HG03196 (cell line): ENCODE measurements around the gene TMPRSS3.
A peak's percentile ranks its signal among the peaks of the same experiment; 100 is the strongest.

Source experiments
- ATAC-seq: cut with Tn5 transposase; IDR thresholded peaks from one replicate; pipeline ENCODE4 v1.9.1; 2021; ENCODE audit not compliant: unreplicated experiment

Gene TMPRSS3

DNA sequence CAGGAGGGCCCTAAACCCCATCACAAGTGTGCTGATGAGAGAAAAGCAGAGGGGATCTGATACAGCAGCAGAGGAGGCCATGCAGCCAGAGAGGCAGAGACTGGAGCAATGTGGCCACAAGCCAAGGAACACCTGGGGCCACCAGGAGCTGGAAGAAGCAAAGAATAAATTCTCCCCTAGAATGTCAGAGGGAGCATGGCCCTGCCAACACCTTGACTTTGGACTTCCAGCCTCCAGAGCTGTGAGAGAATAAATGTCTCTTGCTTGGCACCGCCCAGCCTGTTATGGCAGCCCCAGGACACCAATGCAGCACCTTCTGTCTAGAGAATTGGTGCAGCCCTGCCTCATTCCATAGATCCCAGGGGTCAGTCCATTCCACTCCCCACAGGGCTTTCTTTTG lies 33.2 kb upstream of the TMPRSS3 start:
- ATAC-seq, result no peak

DNA sequence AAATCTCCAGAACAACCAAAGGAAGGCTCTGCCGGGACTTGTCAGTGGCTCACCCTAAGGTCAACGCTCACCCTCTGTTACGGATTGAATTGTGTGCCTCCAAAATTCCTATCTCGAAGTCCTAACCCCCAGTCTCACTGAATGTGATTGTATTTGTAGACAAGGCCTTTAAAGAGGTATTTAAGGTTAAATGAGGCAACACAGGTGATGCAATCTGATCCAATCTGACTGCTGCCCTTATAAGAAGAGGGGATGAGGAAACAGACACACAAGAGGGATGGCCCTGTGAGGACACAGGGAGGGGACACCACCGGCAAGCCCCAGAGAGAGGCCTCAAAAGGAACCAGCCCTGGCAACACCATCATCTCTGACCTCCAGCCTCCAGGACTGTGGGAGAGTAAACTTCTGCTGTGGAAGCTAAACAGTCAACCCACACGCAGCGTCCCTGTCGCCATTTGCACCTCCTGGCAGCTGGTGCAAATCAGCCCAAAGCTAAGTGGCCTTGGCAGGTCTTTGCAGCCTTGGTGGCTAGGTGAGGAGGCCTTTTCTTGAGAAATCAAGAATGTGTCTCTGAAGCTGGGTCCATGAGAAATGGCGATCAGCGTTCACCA lies 32.1 kb upstream of the TMPRSS3 start:
- ATAC-seq, result no peak

DNA sequence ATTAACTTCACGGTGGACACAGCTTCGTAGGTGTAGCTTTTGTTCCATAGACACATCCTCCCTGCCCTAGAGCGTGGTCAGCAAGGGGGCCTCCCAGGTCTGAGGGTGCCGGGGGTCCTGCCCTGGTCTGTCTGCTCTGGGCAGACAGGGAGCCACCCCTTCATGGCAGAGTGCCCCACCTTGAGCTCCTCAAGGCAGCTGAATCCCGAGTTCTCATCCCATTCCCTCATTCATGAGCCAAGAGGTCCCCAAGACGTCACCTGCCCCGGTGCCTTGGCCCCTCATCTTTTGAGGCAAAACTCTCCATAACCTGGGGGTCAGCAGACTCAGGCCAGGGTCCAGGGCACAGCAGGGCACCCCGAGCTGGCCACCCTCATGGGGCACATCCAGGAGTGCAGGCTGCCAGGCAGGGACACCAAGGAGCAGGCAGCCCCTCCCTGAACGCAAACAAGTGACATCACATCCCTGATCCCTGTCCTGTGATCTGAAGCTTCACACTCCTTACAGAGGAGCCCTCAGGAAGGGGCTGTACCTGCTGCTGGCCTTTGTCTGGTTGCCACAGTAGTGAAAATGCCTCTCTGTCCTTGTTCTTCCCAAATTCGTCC lies 31.1 kb upstream of the TMPRSS3 start:
- ATAC-seq, result no peak

DNA sequence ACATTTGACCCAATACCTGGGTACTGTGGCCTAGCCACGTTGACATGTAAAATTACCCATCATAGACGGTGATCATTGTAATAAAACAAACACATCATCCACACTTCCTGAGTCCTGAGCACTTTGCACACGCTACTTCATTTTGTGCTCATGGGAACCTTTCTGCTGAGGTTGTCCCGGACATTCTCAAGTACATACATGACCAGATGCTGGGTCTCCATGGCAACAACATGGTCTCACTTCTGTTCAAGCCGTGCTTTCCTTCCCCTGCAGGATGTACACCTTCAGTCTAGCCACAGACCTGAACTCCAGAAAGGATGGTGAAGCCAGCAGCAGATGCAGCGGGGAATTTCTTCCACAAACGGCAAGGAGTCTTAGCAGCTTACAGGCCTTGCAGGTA lies 30.6 kb upstream of the TMPRSS3 start:
- no peak for ATAC-seq

DNA sequence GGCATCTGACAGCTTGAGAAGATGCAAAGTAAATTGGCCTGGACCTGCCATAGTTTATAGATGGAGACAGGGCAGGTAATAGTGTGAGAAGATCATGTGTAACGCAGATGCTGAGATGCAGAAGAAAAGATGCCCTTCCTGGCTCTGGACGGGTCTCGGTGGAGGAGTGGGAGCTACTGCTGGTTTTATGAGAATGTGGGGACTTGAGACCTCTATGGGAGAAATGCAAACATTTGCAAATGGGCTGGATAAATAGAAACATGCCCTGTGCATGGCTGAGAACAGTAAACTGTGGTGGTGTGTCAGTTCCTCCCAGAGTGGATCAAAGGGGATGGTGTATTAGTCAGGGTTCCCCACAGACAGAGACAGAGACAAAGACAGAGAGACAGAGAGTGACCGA lies 29.7 kb upstream of the TMPRSS3 start:
- peak; percentile 13 for ATAC-seq

DNA sequence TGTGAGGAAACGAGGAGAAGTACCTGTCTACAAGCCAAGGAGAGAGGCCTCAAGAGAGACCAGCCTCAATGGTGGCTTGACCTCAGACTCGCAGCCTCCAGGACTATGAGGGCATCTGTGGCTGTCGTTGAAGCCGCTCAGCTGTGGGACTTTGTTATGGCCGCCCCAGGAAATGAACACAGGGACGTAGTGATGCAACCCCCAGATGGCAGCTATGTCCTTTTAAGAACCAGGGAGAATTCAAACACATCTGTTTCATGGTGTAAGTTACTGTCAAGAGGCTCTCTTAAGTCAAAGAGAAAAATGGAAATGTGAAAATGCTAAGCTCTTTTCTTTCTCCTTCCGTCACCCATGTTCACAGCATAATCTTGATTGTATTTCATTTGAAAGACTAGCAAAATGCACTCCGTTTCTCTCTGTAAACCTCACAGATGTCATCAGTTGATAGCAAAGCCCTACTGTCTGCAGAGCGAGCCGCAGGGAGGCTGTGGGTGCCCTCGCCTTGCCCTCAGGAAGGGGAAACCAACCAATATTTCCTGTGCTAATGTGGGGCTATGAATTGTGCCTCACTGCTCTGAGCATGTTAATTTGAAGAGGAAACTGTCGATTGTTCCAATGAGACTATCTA lies 29.2 kb upstream of the TMPRSS3 start:
- peak; percentile 48 for ATAC-seq

DNA sequence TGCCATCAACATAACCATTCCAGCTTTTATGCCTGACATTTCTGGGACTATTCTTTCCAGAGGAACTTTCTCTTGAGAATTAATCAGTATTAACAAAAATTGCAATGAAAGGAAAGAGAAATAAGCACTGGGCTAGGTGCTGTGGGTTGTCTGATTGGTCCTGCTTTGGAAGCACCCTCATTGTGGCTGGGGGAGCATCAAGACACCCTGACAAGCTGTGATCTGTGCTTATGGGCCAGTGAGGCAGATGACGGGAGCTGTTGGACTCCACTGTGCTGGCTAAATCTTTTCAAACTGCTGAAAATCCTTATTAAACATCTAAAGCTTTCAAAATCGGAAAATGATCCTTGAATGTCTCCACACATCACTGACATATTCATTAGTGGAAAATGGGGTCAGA lies 27.8 kb upstream of the TMPRSS3 start:
- ATAC-seq, result no peak

DNA sequence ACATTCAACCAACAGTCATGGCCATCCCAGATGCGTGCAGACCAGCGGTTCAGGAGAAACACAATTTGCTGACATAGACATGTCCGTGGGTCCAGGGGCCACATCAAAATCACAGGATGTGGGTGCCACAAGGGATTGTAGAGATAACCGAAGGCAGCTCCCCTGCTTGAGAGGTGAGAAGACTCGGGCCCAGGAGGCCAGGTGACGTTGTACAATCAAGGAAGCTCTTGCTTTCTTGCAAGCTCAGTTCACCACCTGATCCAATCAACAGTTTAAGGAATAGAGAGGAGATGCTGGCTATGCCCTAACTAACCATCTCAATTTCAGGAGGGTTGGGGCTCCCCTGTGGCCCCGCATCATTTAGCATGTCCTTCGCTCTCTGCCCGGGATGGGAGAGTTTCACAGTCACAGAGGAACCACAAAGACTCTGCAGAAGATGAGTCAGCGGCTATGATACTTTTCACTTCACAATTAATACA lies 27.4 kb upstream of the TMPRSS3 start:
- peak; percentile 46 for ATAC-seq

DNA sequence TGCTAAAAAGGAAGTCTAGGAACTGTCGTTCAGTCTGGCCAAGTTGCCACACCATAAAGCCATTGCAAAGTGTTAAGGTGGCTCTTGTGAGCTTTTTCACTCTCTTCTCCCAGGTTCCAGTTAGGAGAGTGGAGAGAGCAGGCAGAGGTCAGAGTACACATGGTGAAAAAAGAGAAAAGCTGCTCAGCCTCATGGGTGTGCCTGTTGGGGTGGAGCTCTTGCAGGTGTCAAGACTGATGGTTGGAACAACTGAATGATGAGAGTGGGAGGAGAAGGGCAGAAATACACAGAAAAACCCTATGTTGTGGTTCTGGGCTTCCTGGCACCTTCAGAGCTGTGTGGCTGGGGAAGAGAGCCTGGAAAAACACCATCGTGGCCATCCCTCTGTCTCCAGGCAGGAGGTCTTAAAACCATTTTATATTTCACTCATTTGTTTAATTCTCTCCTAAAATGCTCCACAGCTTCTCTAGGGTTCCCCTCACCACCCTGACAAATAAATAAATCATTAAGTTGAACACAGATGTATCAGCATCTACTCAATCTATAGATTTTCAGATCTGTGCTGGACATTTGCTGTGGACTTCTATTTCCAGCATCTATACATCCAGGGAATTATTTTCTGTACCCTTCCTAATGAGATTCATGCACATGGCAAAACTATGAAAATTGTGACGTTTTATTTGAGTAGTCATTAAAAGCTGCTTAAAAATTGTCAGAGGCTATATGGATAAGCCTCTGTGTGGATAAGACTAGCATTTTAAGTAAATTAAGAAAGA lies 25.4 kb upstream of the TMPRSS3 start:
- ATAC-seq, result no peak

DNA sequence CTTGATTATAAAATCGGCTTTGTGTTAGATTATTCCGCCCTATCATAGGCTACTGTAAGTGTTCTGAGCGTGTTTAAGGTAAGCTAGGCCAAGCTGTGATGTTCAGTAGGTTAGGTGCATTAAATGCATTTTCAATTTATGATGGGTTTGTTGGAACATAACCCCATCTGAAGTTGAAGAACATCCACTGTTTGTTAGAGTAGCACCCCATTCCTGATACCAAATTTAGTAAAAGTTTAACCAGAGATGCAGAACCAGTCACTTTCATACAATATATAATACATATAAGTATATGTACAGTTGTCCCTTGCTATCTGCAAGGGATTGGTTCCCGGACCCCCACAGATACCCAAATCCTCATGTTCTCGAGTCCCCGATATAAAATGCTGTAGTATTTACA lies 24.0 kb upstream of the TMPRSS3 start:
- ATAC-seq, result no peak

DNA sequence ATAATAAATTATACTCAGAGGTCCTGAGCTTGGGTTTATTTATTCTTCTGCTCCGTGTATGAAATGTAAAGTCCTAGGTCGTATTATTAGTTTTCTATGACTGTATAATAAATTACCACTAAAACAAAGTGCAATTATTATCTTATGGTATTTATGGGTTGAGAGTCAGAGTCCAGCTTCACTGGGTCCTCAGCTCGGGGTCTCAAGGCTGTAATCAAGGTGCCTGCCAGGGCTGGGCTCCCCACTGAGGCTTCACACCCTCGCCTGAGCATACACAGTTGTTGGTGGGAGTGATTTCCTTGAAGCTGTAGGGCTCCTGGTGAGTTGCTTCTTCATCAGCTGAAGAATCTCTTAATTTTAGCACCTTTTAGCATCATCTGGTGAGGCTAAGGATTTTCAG lies 23.0 kb upstream of the TMPRSS3 start:
- ATAC-seq, result no peak

DNA sequence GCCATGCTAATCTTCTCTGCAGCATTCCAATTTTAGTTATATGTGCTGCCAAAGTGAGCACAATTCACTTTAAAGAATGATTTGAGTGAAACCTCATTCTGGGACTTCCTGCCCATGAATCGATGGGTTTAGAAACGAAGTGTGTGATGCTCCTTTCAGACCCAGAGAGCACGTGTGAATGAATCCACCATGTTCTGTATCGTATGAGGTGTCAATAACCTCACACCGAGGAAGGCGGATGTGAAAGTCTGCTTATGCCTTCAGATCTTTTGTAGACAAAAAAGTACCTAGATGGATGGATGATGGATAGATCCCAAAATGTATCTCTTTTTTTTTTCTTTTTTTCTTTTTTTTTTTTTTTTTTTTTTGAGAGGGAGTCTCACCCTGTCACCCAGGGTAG lies 21.7 kb upstream of the TMPRSS3 start:
- ATAC-seq, result no peak

DNA sequence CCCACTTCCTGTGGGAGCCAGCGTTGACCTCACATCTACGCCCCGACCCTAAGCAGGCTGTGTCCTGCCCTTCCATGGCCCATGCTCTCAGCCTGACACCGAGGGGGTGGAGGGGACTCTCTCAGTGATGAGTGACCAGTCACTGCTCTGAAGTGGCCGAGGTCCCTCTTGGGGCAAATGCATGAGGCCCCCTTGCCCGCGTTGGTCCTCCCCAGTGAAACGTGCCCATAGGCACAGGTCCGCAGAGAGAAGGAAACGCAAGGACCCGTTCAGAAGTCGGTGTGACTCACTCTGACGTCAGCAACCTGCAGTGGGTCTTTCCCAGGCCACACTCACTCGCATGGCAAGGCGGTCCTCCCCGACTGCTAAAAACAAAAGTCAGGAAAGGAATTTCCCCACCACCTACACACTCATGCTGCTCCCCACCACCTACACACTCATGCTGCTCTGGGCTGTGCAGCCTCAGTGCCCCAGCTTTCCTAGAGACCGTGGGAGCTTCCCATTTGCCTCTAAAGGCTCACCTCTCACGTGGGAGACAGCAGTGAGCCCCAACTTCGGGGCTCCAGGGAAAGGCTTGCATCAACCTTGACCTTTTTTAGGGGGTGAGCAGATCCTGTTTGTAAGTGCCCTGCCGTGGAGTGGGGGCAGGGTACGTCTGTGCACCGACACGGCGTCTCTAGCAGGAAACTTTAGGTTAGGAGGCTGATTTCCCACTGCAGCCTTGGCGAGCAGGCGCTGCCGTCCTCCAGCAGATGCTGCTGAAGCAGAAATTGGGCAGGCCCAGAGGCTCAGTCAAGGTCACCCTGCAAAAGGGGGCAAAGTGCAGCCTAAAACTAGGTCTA lies 19.3 kb upstream of the TMPRSS3 start:
- ATAC-seq, result peak; percentile 66

DNA sequence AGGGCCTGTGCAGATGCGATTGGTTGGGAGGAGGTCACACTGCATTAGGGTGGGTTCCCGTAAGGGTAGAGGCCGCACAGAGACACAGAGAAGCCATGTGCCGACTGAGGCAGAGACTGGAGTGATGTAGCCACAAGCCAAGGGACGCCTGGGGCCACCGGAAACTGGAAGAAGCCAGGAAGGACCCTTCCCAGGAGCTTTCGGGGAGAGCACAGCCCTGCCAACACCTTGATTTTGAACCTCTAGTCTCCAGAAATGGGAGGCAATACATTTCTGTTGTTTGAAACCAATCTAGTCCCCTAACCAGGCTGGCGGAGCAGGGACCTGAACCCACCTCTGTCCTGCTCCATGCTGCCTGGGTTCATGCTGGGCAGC lies 18.7 kb upstream of the TMPRSS3 start:
- ATAC-seq, result no peak

DNA sequence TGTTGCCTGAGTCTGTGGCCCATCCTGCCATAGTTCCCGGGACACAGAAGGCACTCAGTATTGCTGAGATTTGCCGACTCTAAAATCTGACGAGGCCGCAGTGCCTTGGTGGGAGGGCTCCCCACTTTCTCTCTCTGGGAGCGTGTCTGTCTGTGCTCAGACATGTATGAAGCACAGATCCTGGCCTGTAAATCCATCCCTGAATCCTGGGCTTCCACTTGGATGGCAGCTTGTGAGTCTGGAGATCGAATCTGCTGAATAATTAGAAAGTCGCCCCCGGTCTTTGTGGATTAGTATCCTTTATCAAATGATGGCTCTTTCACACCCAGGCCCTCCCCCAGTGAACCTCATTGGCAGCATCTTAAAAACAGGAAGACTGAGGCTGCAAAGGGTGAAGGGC lies 18.2 kb upstream of the TMPRSS3 start:
- ATAC-seq, result no peak

DNA sequence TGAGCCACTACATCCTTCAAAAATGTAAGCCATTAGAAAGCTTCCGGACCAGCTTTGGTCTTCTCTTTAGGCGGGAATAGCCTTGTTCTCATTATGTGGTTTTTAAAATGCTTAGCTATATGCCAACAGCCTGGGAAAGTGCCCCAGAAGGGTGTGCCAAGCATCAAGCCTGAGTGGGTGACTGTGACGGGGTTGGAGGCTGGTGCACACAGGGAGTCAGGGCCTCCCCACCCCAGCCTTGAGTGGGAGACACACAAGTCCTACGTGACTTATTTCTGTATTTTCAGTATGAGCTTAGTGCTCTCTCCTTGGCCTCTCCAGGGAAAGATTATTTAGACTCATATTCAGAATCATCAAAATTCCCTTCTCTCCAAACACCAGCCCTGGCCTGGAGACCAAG lies 17.6 kb upstream of the TMPRSS3 start:
- ATAC-seq, result no peak

DNA sequence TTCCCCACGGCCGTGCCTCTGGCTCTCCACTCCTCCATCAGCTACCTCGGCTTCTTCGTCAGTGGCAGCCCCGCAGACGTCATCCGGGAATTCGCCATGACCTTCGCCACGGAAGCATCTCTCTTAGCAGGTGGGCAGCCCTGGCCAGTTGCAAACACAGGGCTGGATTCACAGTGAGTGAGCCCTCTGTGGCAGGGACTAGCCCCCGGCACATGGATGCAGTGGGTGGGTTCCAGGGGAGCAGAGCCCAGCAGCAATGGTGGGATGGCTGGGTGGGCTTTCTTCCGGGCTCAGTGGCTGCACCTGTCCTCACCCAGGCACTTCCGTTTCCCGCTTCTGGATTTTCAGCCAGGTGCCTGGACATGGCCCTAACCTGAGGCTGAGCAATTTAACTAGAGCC lies 17.2 kb upstream of the TMPRSS3 start:
- no peak for ATAC-seq

DNA sequence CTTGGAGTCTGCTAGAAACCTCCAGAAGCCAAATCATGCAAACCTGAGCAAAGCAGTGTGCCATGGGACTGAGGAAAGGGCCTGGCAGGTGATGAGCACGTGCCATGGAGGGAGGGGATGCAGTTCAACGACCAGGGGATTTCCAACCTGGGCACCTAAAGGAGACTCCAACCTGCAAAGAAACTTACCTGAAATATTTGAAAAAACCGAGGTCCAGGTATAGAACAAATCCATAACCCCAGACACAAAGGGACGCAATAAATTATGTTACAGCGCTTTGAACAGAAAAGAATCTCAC lies 16.7 kb upstream of the TMPRSS3 start:
- ATAC-seq, result no peak

DNA sequence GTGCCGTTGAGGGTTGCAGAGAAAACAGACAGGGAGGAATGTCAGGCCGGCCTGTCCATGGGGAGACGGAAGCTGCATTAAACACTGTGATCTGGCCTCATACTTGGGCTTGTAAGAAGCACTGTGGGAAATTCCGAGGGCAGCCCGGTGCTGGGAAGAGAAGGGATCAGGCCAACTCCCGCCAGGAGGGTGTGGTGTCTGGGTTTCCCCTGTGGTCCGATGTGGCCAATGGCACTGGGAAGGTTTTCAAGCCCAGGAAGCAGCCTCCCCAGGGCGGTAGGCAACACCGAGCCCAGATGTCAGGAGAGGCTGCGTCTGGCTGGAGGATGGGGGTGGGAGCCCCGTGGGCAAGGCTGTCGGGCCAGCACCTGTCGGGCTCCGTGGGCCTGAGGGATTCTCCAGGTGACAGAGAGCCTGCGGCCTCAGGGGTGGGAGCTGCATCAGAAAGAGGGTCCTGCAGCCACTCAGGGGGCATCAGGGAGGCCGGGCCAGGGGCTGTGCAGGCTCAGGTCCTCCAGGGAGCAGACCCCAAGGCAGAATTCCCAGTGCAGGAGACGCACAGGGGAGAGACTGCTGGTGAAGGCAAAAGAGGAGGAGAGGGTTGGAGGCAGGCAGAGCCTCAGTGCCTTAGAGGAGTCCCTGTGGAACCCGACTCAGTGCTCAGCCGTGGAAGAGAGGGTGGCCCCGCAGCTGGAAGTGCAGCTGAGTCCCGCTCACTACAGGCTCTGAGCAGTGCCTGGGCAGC lies 16.2 kb upstream of the TMPRSS3 start:
- ATAC-seq, result no peak

DNA sequence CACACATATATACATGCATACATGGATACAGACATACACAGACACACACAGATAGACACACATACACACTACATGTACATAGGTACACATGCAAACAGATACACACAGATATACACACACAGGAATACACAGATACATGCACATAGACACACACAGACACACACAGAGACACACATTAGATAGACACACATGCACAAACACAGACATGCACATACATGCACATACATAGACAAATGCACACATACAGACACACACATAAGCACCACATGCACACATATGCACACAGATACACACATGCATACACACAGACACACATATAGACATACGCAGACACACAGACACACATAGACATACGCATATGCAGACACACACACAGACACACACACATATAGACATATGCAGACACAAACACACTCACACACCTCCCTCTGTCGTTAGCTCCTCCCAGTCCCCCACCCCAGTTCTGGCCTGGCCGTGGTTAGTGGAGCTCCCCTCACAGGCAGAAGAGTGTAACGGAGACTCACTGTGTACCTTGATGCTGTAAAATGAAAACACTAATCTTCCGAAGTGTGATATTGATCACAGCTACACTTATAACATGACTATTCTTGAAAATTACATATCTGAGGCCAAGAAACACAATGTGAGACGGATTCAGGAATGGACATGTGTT lies 15.5 kb upstream of the TMPRSS3 start:
- no peak for ATAC-seq
